HCT116 (cell line): ENCODE measurements around the gene PIK3CB.

Source experiments
- ELF1 ChIP-seq: IDR thresholded peaks from 2 replicates; pipeline ENCODE4 v1.6.1; 2012; ENCODE audit warnings: low read depth, borderline replicate concordance
- EZH2 ChIP-seq: fragments of 200-600 bp; sonication (generic); IDR thresholded peaks from 2 replicates; pipeline ENCODE4 v1.6.1; 2017; ENCODE audit warnings: antibody characterized with exemption, mixed run types
- EZH2phosphoT487 ChIP-seq: fragments of 200-600 bp; IDR thresholded peaks from 2 replicates; pipeline ENCODE4 v1.6.1; 2018; ENCODE audit warnings: antibody characterized with exemption, borderline replicate concordance
- FOSL1 ChIP-seq: IDR thresholded peaks from 2 replicates; pipeline ENCODE4 v1.6.1; 2012; ENCODE audit warnings: low read depth
- POLR2A ChIP-seq: IDR thresholded peaks from 2 replicates; pipeline ENCODE4 v1.7.0; 2011; ENCODE audit warnings: borderline replicate concordance; ENCODE audit not compliant: insufficient read depth, insufficient read length; ENCODE audit errors: extremely low read depth
- POLR2AphosphoS5 ChIP-seq: IDR thresholded peaks from 2 replicates; pipeline ENCODE4 v1.6.1; 2011; ENCODE audit warnings: mild to moderate bottlenecking, low read depth, low read length, moderate library complexity
- RAD21 ChIP-seq: IDR thresholded peaks from 2 replicates; pipeline ENCODE4 v1.6.1; 2012; ENCODE audit warnings: low read depth, mild to moderate bottlenecking
- SIN3A ChIP-seq: IDR thresholded peaks from 2 replicates; pipeline ENCODE4 v1.6.1; 2012; ENCODE audit warnings: low read depth
- SRF ChIP-seq: IDR thresholded peaks from 2 replicates; pipeline ENCODE4 v1.6.1; 2012; ENCODE audit warnings: low read depth
- TCF7L2 ChIP-seq: IDR thresholded peaks from 2 replicates; pipeline ENCODE4 v1.7.0; 2011; ENCODE audit warnings: borderline replicate concordance, inconsistent platforms; ENCODE audit not compliant: insufficient read depth, insufficient read length; ENCODE audit errors: extremely low read depth
- YY1 ChIP-seq: IDR thresholded peaks from 2 replicates; pipeline ENCODE4 v1.6.1; 2011; ENCODE audit warnings: low read length, low read depth, moderate library complexity, mild to moderate bottlenecking; ENCODE audit not compliant: insufficient replicate concordance; ENCODE audit errors: extremely low read depth
- ZBTB33 ChIP-seq: IDR thresholded peaks from 2 replicates; pipeline ENCODE4 v1.6.1; 2011; ENCODE audit warnings: mild to moderate bottlenecking, low read length, moderate library complexity; ENCODE audit not compliant: insufficient replicate concordance; ENCODE audit errors: extremely low read depth
- TF ChIP-seq, protein P1 (sequence below), 3 experiments: fragments of 200-600 bp in 1 of 3; sonication (generic) in 1 of 3; IDR thresholded peaks in 2 of 3; conservative IDR thresholded peaks in 1 of 3; 2 replicates each; pipeline ENCODE4 v1.5.1; 2012 to 2017; ENCODE audit warnings: low read depth in 2 of 3, low read length in 2 of 3, antibody characterized with exemption in 1 of 3, borderline replicate concordance in 1 of 3, control low read depth in 1 of 3, mild to moderate bottlenecking in 1 of 3, mixed read lengths in 1 of 3, mixed run types in 1 of 3, moderate library complexity in 1 of 3; ENCODE audit not compliant: insufficient read depth in 1 of 3

GRCh38 chr3:138682648-138683047 is 152.1 kb downstream of the PIK3CB start:
- TF ChIP-seq ELF1: no peak
- TF ChIP-seq POLR2AphosphoS5: no peak
- TF ChIP-seq, protein P1, sequence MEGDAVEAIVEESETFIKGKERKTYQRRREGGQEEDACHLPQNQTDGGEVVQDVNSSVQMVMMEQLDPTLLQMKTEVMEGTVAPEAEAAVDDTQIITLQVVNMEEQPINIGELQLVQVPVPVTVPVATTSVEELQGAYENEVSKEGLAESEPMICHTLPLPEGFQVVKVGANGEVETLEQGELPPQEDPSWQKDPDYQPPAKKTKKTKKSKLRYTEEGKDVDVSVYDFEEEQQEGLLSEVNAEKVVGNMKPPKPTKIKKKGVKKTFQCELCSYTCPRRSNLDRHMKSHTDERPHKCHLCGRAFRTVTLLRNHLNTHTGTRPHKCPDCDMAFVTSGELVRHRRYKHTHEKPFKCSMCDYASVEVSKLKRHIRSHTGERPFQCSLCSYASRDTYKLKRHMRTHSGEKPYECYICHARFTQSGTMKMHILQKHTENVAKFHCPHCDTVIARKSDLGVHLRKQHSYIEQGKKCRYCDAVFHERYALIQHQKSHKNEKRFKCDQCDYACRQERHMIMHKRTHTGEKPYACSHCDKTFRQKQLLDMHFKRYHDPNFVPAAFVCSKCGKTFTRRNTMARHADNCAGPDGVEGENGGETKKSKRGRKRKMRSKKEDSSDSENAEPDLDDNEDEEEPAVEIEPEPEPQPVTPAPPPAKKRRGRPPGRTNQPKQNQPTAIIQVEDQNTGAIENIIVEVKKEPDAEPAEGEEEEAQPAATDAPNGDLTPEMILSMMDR (IDR thresholded peaks at IDR 0.05 in 2 of 3, conservative IDR thresholded peaks at IDR 0.05 in 1 of 3; ENCODE audit: borderline replicate concordance in 1 of 3, insufficient read depth in 1 of 3, low read depth in 2 of 3, low read length in 2 of 3): no peak
- TF ChIP-seq SRF: no peak
- no peak for TF ChIP-seq POLR2A
- TF ChIP-seq YY1: no peak
- no peak for TF ChIP-seq TCF7L2
- TF ChIP-seq SIN3A: no peak
- no peak for TF ChIP-seq FOSL1
- no peak for TF ChIP-seq ZBTB33
- no peak for TF ChIP-seq RAD21
- TF ChIP-seq EZH2phosphoT487: no peak
- TF ChIP-seq EZH2: no peak
